Measurements from ENCODE around the gene PTCH1.

GRCh38 chr9:95528908-95529502 lies 12.2 kb upstream of the PTCH1 start:
- TF ChIP-seq CTCF (tag by site-specific recombination; IDR thresholded peaks at IDR 0.05) (no peak), ZNF558 (tag by site-specific recombination; IDR thresholded peaks at IDR 0.05) (no peak), ZNF513 (tag by site-specific recombination; IDR thresholded peaks at IDR 0.05) (no peak), KLF9 (tag by site-specific recombination; IDR thresholded peaks at IDR 0.05; ENCODE audit: low read depth) (no peak), ZBTB26 (tag by site-specific recombination; optimal IDR thresholded peaks at IDR 0.05) (no peak)

Measured in HEK293 (cell line).